Lung microvascular endothelial cell (primary cell): Measurements from ENCODE around the gene LMTK2. TPM values are rescaled to one million over a fixed set of nuclear protein-coding genes. Genes with fewer than 3 reads are reported as not detected.

Source experiments
- DNase-seq, 2 donors: peaks; one replicate each; pipeline versions ENCODE4 v3.0.0 to v3.0.0-alpha.2; 2010; ENCODE audit warnings: low read depth in 2 of 2
- total RNA-seq: library from RNA; depleted of rRNA; stranded (reverse); fragments of >200 nt; gene quantifications from 2 replicates; pipeline ENCODE4 v1.2.1, GENCODE V29; 2014

LMTK2 gene
- total RNA-seq, 1 donor from 2014 or later: 7.1 TPM

GRCh38 chr7:98137134-98137825, 30.6 kb downstream of the LMTK2 start:
- DNase-seq: no peak

GRCh38 chr7:98137826-98138151, 31.1 kb downstream of the LMTK2 start:
- no peak for DNase-seq

GRCh38 chr7:98138672-98139071, 32.0 kb downstream of the LMTK2 start:
- no peak for DNase-seq

- no peak for DNase-seq
Observed at GRCh38 chr7:98142658-98143057, 36.0 kb downstream of the LMTK2 start.

GRCh38 chr7:98148607-98149006, 41.9 kb downstream of the LMTK2 start:
- no peak for DNase-seq

GRCh38 chr7:98149116-98149692, 42.5 kb downstream of the LMTK2 start:
- no peak for DNase-seq

GRCh38 chr7:98151884-98152283, 45.2 kb downstream of the LMTK2 start:
- DNase-seq: no peak

GRCh38 chr7:98156700-98157099, 50.0 kb downstream of the LMTK2 start:
- DNase-seq: no peak

GRCh38 chr7:98157761-98158160, 51.1 kb downstream of the LMTK2 start:
- DNase-seq: no peak

GRCh38 chr7:98162758-98163157, 56.1 kb downstream of the LMTK2 start:
- DNase-seq: no peak

GRCh38 chr7:98163269-98163668, 56.6 kb downstream of the LMTK2 start:
- no peak for DNase-seq

- peak in 1 of 2 donors; percentile 17 for DNase-seq
Observed at GRCh38 chr7:98163704-98164494, 57.2 kb downstream of the LMTK2 start.

GRCh38 chr7:98165827-98166667, 59.4 kb downstream of the LMTK2 start:
- peak; percentile 48 to 64 for DNase-seq

GRCh38 chr7:98166668-98166970, 60.0 kb downstream of the LMTK2 start:
- DNase-seq: no peak

GRCh38 chr7:98167653-98168052, 61.0 kb downstream of the LMTK2 start:
- no peak for DNase-seq

GRCh38 chr7:98168181-98168903, 61.7 kb downstream of the LMTK2 start:
- peak; percentile 74 to 84 for DNase-seq

- DNase-seq: no peak
Observed at GRCh38 chr7:98168904-98169621, 62.4 kb downstream of the LMTK2 start.

- no peak for DNase-seq
Observed at GRCh38 chr7:98170966-98171365, 64.3 kb downstream of the LMTK2 start.

GRCh38 chr7:98171449-98171848, 64.8 kb downstream of the LMTK2 start:
- DNase-seq: no peak

- DNase-seq: no peak
Observed at GRCh38 chr7:98174334-98175259, 67.9 kb downstream of the LMTK2 start.
